WTC11 (cell line): ENCODE results near the gene PLXNB1.

Experiments
- JUN ChIP-seq: sonication (generic); formaldehyde crosslinking; IDR thresholded peaks from 2 replicates; pipeline ENCODE4 v1.8.0; 2023; ENCODE audit warnings: mild to moderate bottlenecking, missing genetic modification reagents
- KAT7 ChIP-seq: sonication (generic); formaldehyde crosslinking; IDR thresholded peaks from 2 replicates; pipeline ENCODE4 v1.8.1; 2023; ENCODE audit warnings: missing genetic modification reagents, mild to moderate bottlenecking, borderline replicate concordance
- NR2C2 ChIP-seq: sonication (generic); formaldehyde crosslinking; IDR thresholded peaks from 2 replicates; pipeline ENCODE4 v1.8.0; 2022; ENCODE audit warnings: mild to moderate bottlenecking, missing genetic modification reagents
- TF ChIP-seq, protein P1 (sequence below): fragments of 200-600 bp; IDR thresholded peaks from 2 replicates; pipeline ENCODE4 v1.8.0; 2022; ENCODE audit warnings: antibody characterized with exemption
- TF ChIP-seq, protein P2 (sequence below): sonication (generic); formaldehyde crosslinking; IDR thresholded peaks from 2 replicates; pipeline ENCODE4 v1.8.0; 2022; ENCODE audit warnings: mild to moderate bottlenecking, missing genetic modification reagents

DNA sequence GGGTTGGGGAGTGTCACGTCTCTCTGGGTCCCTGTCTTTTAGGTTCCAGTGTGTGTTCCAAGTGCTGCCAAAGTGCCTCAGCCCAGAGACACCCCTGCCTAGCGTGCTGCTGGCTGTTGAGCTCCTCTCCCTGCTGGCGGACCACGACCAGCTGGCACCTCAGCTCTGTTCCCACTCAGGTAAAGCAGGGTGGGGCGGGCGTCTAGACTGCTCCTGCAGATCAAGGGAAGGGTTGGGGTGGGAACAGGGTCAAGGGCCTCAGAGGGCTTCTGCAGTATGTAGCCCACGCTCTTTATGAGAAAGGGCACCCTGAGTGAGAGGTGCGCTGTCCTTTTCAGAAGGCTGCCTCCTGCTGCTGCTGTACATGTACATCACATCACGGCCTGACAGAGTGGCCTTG is 33.8 kb upstream of the PLXNB1 start:
- TF ChIP-seq NR2C2, result no peak
- TF ChIP-seq, protein P1, sequence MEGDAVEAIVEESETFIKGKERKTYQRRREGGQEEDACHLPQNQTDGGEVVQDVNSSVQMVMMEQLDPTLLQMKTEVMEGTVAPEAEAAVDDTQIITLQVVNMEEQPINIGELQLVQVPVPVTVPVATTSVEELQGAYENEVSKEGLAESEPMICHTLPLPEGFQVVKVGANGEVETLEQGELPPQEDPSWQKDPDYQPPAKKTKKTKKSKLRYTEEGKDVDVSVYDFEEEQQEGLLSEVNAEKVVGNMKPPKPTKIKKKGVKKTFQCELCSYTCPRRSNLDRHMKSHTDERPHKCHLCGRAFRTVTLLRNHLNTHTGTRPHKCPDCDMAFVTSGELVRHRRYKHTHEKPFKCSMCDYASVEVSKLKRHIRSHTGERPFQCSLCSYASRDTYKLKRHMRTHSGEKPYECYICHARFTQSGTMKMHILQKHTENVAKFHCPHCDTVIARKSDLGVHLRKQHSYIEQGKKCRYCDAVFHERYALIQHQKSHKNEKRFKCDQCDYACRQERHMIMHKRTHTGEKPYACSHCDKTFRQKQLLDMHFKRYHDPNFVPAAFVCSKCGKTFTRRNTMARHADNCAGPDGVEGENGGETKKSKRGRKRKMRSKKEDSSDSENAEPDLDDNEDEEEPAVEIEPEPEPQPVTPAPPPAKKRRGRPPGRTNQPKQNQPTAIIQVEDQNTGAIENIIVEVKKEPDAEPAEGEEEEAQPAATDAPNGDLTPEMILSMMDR, result no peak
- TF ChIP-seq JUN (CRISPR knock-in tag), result no peak
- TF ChIP-seq, protein P2, sequence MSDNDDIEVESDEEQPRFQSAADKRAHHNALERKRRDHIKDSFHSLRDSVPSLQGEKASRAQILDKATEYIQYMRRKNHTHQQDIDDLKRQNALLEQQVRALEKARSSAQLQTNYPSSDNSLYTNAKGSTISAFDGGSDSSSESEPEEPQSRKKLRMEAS (CRISPR knock-in tag), result no peak
- TF ChIP-seq KAT7, result no peak
